ENCODE data around the gene LARGE1.

DNA sequence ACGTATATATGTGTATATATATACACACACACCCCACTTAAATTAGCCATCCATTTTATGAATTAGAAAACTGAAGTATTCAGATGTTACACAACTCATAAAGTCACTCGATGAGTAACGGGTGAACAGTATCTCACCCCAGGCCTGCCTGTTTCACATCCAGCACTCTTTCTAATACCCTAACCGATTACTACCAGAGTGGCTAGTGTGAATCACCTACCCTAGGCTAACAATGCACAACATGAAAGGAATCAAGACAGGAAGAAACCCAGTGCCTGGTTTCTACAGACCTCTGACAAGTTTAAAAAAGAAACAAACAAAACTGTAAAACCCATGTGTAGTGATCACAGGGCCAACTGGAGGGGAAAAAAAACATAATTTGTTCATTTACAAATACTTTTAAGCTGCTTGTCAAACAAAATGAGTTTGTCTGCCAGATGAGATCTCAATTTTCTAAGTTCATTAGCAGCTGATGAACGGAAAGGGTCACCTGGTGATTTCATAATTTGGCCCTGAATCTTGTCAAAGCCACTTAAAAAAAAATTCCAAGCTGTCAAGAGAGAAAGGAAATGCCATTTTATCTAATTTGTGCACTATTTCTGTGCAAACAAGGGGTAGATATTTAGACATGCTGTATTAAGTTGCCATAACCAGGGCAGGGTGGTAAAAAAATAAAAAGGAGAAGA lies 134.8 kb downstream of the LARGE1 start:
- TF ChIP-seq RCOR1 (IDR thresholded peaks at IDR 0.05; ENCODE audit: insufficient replicate concordance, low read length) (no peak), MXI1 (IDR thresholded peaks at IDR 0.05; ENCODE audit: borderline replicate concordance, low read depth, low read length) (no peak)

Measured in IMR-90 (cell line).